ENCODE results near the gene SPAAR.
"Not testable (repeated sequence)": the region's sequence is repeated elsewhere in the genome, so short reads cannot be mapped to it uniquely, and the experiment has no call there.

DNA sequence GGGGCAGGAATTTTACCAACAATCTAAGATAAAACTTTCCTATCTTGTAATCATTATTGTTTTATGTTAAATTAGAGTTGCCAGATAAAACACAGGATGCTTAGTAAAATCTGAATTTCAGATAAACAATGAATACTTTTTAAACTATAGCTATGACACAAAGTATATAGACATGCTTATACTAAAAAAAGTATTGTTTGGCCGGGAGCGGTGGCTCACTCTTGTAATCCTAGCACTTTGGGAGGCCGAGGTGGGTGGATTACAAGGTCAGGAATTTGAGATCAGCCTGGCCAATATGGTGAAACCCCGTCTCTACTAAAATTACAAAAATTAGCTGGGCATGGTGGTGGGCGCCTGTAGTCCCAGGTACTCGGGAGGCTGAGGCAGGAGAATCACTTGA lies 24.8 kb downstream of the SPAAR start:
- TF ChIP-seq POLR2A (IDR thresholded peaks at IDR 0.05; ENCODE audit: borderline replicate concordance, extremely low read depth, insufficient read depth, insufficient read length); ELF1 (IDR thresholded peaks at IDR 0.05; ENCODE audit: borderline replicate concordance, low read depth); TCF7L2 (IDR thresholded peaks at IDR 0.05; ENCODE audit: borderline replicate concordance, extremely low read depth, insufficient read depth, insufficient read length); YY1 (IDR thresholded peaks at IDR 0.05; ENCODE audit: extremely low read depth, insufficient replicate concordance, low read depth, low read length); POLR2AphosphoS5 (IDR thresholded peaks at IDR 0.05; ENCODE audit: low read depth, low read length); CTCF (IDR thresholded peaks at IDR 0.05 in 2 of 3, conservative IDR thresholded peaks at IDR 0.05 in 1 of 3; ENCODE audit: borderline replicate concordance in 1 of 3, insufficient read depth in 1 of 3, low read depth in 2 of 3, low read length in 2 of 3): not testable (repeated sequence)
- TF ChIP-seq, protein P1, sequence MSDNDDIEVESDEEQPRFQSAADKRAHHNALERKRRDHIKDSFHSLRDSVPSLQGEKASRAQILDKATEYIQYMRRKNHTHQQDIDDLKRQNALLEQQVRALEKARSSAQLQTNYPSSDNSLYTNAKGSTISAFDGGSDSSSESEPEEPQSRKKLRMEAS (IDR thresholded peaks at IDR 0.05) = not testable (repeated sequence)
